H54 (cell line): ENCODE data around the gene DNAAF9.
"Not testable (repeated sequence)": the region's sequence is repeated elsewhere in the genome, so short reads cannot be mapped to it uniquely, and the experiment has no call there.

Source experiments
- DNase-seq: peaks from one replicate; pipeline ENCODE4 v3.0.0; 2011; ENCODE audit warnings: low spot score, mixed read lengths; ENCODE audit not compliant: insufficient read length
- FAIRE-seq: peaks from 3 replicates; lab custom pipeline; 2011; peaks lifted over from hg19 to GRCh38; lab: Jason Lieb, UNC
- POLR2A ChIP-seq: IDR thresholded peaks from 2 replicates; pipeline ENCODE4 v1.6.1; 2011; ENCODE audit warnings: low read depth, mild to moderate bottlenecking, low read length

DNAAF9 gene

GRCh38 chr20:3423126-3423525 lies 15.7 kb upstream of the DNAAF9 start:
- FAIRE-seq, result no peak
- TF ChIP-seq POLR2A, result no peak
- DNase-seq, result no peak

DNA sequence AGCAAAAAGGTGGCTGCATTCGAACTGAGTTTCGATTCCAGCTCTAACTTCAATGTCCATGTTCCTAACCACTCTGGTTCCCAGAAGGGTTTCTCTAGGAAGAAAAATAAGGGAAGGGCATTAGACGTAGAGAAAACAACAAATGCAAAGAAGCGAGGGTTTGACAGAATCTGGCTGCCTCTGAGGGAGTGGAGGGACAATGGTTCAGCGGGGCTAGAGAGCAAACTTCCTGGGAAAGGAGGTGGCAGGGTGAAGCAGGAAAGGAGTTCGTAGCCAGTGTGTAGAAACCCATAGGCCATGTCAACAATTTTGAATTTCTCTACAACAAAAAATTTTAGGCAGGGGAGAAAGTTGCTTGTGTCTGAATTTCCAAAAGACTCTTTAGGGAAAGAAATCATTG lies 14.5 kb upstream of the DNAAF9 start:
- FAIRE-seq (no peak), DNase-seq (no peak)
- no peak for TF ChIP-seq POLR2A

- TF ChIP-seq POLR2A, result no peak
- DNase-seq, result no peak
- no peak for FAIRE-seq
These were observed 12.8 kb upstream of the DNAAF9 start for GRCh38 chr20:3420211-3420707.

- FAIRE-seq, DNase-seq: not testable (repeated sequence)
These were observed 10.7 kb upstream of the DNAAF9 start for GRCh38 chr20:3418161-3418560.

DNA sequence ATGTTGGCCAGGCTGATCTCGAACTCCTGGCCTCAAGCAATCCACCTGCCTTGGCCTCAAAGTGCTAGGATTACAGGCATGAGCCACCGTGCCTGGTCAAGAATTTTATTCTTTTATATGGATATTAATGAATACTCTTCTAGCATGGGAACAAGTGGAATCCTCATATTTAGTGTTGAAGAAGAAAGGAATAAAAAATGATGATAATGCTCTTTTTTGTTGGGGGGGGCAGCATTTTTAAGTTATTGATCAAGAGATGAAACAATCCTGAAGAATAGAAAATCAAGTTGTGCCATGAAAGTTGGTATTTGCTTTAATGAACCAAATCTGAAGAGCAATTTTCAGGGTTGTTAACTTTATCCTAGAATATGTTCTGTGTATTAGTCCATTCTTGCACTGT lies 6.7 kb upstream of the DNAAF9 start:
- TF ChIP-seq POLR2A, result no peak
- FAIRE-seq, result no peak
- no peak for DNase-seq

DNA sequence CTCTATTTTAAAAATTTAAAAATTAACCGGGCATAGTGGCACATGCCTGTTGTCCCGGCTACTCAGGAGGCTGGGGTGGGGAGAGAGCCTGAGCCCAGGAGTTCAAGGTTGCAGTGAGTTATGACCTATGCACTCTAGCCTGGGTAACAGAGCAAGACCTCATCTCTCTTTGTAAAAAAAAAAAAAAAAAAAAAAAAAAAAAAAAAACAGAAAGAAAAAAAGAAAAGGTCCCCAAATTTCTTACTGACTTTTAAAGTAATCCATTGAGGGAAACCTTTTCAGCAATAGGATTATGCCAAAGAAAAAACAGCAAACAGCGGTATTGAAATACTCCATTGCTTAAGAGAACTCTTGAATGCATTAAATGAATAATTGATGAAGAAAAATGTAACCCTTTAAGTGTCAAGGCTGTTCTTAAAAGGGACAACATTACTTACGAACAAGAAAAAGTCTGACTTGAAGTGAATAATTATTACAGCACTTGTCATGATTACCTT lies 6.0 kb upstream of the DNAAF9 start:
- no peak for FAIRE-seq
- TF ChIP-seq POLR2A, result no peak
- no peak for DNase-seq

DNA sequence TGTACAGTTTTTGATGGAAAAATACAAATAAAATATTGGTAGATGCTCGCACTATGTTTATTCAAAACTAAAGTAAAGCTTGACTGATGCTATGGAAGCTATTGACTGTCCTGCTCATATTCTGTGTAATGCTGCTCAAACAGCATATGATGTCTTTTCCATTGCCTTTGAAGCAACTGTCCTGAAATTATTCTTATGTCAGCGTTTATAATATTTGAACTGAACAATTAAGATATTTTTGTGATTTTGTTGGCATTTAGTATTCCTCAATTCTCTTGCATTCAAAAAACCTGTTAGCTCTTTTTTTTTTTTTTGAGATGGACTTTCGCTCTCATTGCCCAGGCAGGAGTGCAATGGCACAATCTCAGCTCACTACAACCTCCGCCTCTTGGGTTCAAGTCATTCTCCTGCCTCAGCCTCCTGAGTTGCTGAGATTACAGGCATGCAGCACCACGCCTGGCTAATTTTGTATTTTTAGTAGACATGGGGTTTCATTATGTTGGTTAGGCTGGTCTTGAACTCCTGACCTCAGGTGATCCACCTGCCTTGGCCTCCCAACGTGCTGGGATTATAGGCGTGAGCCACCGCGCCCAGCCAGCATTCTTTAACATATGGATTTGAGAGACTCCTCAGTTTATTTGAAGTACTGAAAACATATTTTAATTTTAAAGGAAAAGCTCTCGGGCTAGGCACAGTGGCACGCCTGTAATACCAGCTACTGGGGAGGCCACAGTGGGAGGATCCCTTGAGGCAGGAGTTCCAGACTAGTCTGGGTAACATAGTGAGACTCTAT lies 5.3 kb upstream of the DNAAF9 start:
- DNase-seq, result no peak
- TF ChIP-seq POLR2A, result no peak
- FAIRE-seq, result no peak

DNA sequence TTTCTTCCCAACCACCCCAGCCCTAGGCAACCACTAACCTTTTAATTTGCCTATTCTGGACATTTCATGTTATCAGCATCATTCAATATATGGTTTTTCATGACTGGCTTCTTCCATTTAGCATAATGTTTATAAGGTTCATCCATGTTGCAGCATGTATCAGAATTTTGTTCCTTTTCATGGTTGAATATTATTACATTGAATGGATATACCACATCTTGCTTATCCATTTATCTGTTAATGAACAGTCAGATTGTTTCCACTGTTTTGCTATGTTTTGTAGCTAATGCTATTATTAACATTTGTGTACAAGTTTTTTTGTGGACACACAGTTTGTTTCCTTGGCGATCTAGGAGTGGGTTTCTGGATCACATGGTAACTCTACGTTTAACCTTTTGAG lies 3.0 kb upstream of the DNAAF9 start:
- DNase-seq (no peak), FAIRE-seq (no peak)

DNA sequence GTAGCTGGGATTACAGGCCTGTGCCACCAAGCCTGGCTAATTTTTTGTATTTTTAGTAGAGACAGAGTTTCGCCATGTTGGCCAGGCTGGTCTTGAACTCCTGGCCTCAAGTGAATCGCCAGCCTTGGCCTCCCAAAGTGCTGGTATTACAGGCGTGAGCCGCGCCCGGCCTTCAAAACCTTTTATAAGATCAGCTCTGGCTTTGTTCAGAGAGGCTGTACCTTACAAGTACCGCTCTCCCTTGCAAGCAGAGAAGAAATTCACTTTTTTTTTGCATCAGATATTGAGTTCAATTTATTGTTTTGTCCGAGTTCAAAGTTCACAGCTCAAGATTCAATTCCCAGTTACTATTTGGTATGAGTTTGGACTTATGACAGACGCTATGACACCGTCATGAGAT lies 1.9 kb upstream of the DNAAF9 start:
- FAIRE-seq, result no peak
- DNase-seq, result no peak
- TF ChIP-seq POLR2A, result no peak

More for the DNA sequence above, 3.0 kb upstream of the DNAAF9 start:
- TF ChIP-seq POLR2A, result no peak

DNA sequence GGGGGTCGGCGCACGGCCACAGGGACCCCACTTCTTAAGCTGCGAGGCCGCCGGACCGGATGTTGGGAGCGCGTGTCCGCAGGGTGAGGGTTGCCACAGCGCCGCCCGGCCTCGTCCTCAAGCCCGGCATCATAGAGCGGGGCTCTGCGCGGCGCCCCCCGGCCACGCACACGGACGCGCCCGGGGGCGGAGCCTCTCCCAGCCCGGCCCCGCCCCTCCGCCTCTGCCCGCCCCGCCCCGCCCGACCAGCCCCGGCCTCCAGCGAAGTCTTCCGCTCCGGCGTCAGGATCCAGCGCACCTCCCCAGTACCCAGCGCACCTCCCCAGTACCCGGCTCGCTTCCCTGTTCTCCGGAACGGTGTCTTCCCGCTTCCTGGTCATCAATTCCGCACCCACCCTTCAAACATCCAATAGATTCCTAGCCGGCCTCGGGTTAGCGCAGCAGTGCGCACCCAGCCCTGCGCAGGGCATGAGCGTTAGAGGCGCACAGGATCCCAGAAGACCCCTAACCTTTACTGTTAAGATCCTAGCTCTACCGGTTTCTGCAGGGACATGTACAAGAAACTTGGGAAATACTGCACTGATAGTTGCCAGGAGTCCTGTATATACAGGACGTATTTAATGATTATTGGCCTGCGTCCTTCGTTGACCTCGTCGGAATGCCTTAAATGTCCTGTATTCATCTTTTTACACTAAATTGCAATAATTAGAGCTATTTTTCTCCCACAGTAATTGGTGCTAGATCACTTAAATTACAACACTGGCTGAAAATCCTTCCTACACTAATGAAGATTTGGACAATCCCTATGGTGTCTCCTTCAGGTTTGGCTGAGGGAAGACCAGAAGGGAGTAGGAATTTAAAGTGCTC lies 535 bp upstream of the DNAAF9 start:
- FAIRE-seq (no peak), DNase-seq (peak; percentile 90)
- TF ChIP-seq POLR2A, result peak; percentile 58

- TF ChIP-seq POLR2A, result no peak
- FAIRE-seq, result no peak
These were observed 909 bp downstream of the DNAAF9 start for GRCh38 chr20:3406481-3407039.

DNA sequence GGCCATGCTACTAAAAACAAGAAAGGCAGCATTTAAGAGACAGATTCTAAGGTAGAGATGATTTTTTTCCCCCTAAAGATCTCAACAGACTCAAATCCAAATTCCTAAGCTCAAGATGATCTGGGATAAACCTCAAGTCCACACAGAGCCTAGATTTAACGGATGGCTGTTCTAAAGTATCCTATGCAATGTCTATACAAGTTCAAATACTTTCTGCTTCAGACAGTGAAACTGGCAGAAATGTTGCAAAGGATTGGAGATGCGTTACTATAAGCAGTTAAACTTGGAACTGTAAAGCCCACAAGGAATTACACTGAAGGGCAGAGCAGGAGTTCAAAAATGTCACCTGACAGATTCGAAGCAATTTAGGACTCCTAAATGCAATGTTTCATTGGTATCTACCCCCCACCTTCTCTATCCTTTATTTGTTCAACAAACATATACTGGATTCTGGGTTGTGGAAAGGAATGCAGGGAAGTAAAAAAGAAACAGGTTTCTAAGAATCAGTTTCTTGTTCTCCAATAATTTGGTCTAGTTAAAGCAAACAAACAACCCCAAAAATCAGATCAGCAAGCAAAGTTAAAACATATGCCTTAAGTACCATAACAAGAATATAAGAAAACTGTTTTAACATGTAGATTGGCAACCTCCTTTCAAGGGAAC lies 1.6 kb downstream of the DNAAF9 start:
- no peak for FAIRE-seq
- TF ChIP-seq POLR2A, result no peak
- DNase-seq, result no peak

More at GRCh38 chr20:3406481-3407039, 909 bp downstream of the DNAAF9 start:
- no peak for DNase-seq

DNA sequence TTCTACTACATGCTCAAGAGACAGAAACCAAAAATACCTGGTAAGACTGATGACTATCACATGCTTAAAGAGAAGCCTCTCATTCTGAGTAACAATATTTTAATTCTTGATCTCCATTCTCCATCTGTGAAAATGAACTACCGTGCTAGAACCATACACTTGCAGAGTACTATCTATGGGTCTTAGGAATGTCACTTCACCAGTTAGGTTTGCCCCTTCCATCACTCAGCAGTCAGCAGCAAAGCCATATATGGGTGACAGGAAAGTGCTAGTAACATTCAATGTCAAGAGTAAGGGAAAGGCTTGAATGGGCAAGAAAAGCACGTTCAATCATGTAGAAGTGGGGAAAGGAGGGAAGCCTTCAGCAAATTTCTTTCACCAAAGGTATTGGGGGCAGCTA lies 2.3 kb downstream of the DNAAF9 start:
- no peak for TF ChIP-seq POLR2A
- no peak for FAIRE-seq

More for the DNA sequence above, 2.3 kb downstream of the DNAAF9 start:
- no peak for DNase-seq
